H1 (cell line): ENCODE measurements around the gene TNFAIP8L3. TPM values are rescaled to one million over a fixed set of nuclear protein-coding genes. Genes with fewer than 3 reads are reported as not detected.

Experiments
- CTCF ChIA-PET: fragments of 300-600 bp; sonication (Branson Sonifier 250); formaldehyde crosslinking; loops from one replicate; lab custom pipeline; 2021; ENCODE audit not compliant: partially characterized antibody; lab: Charles Lee
- POLR2A ChIA-PET: fragments of 300-600 bp; sonication (Branson Sonifier 250); formaldehyde crosslinking; loops from one replicate; lab custom pipeline; 2021; ENCODE audit warnings: inconsistent platforms; ENCODE audit not compliant: partially characterized antibody; lab: Charles Lee
- DNase-seq, 2 experiments: peaks; one replicate each; pipeline versions ENCODE4 v3.0.0 to v3.0.0-alpha.2; 2010 to 2022; ENCODE audit warnings: low spot score in 2 of 2, low read depth in 1 of 2, mixed read lengths in 1 of 2
- FAIRE-seq: peaks from 2 replicates; lab custom pipeline; 2011; peaks lifted over from hg19 to GRCh38; lab: Jason Lieb, UNC
- H2AFZ ChIP-seq: 2 replicates; pipeline ENCODE4 v1.8.1; 2012; ENCODE audit warnings: low read length, inconsistent platforms
- H2AK5ac ChIP-seq: 2 replicates; pipeline ENCODE4 v1.6.1; 2013; ENCODE audit warnings: low read depth, low read length
- H2BK120ac ChIP-seq: replicated peaks from 2 replicates; pipeline ENCODE3; 2013; ENCODE audit warnings: low read depth, low read length, inconsistent platforms
- H2BK12ac ChIP-seq: 2 replicates; pipeline ENCODE4 v1.6.1; 2013; ENCODE audit warnings: low read depth, low read length
- H2BK15ac ChIP-seq: 2 replicates; pipeline ENCODE4 v1.6.1; 2013; ENCODE audit warnings: low read length
- H2BK20ac ChIP-seq: 2 replicates; pipeline ENCODE4 v1.6.1; 2013; ENCODE audit warnings: low read length
- H2BK5ac ChIP-seq: 2 replicates; pipeline ENCODE4 v1.6.1; 2013; ENCODE audit warnings: low read depth, low read length
- H3K14ac ChIP-seq: 2 replicates; pipeline ENCODE4 v1.6.1; 2013; ENCODE audit warnings: inconsistent platforms; ENCODE audit not compliant: insufficient read length
- H3K18ac ChIP-seq: 2 replicates; pipeline ENCODE4 v1.6.1; 2013; ENCODE audit warnings: low read length; ENCODE audit errors: extremely low read depth
- H3K23ac ChIP-seq: 2 replicates; pipeline ENCODE4 v1.6.1; 2013; ENCODE audit warnings: inconsistent platforms; ENCODE audit not compliant: insufficient read length
- H3K23me2 ChIP-seq: 2 replicates; pipeline ENCODE4 v1.6.1; 2013; ENCODE audit warnings: low read depth, low read length
- H3K27ac ChIP-seq: 2 replicates; pipeline ENCODE4 v1.6.1; 2011; ENCODE audit warnings: low read depth, low read length, inconsistent platforms
- H3K27me3 ChIP-seq, 4 experiments: replicated peaks in 1 of 4; 1 replicate in 1 of 4; 2 replicates in 3 of 4; pipeline versions ENCODE4 v1.6.1 to v1.8.1; 2011 to 2013; ENCODE audit warnings: low read length in 3 of 4, mild to moderate bottlenecking in 3 of 4, inconsistent platforms in 2 of 4, mixed read lengths in 2 of 4, moderate library complexity in 1 of 4; ENCODE audit not compliant: control insufficient read depth in 3 of 4, insufficient read depth in 3 of 4; ENCODE audit errors: extremely low read depth in 1 of 4
- H3K36me3 ChIP-seq, 4 experiments: 2 replicates each; pipeline versions ENCODE4 v1.6.1 to v1.8.1; 2011 to 2013; ENCODE audit warnings: mild to moderate bottlenecking in 4 of 4, low read length in 3 of 4, moderate library complexity in 2 of 4, control low read depth in 1 of 4, inconsistent platforms in 1 of 4; ENCODE audit not compliant: insufficient read depth in 4 of 4, control insufficient read depth in 2 of 4
- H3K4ac ChIP-seq: replicated peaks from 2 replicates; pipeline ENCODE3; 2013; ENCODE audit warnings: low read length, low read depth, mixed read lengths, inconsistent platforms; ENCODE audit not compliant: insufficient read length
- H3K4me1 ChIP-seq, 4 experiments: replicated peaks in 1 of 4; 1 replicate in 1 of 4; 2 replicates in 3 of 4; pipeline versions ENCODE4 v1.6.1 to v1.8.1; 2011 to 2013; ENCODE audit warnings: low read length in 3 of 4, inconsistent platforms in 2 of 4, mixed read lengths in 1 of 4; ENCODE audit not compliant: insufficient read depth in 4 of 4, control insufficient read depth in 3 of 4
- H3K4me2 ChIP-seq, 2 experiments: 2 replicates each; pipeline versions ENCODE4 v1.6.1 to v1.8.1; 2011 to 2013; ENCODE audit warnings: low read depth in 2 of 2, low read length in 2 of 2, control low read depth in 1 of 2, inconsistent platforms in 1 of 2, mild to moderate bottlenecking in 1 of 2; ENCODE audit not compliant: insufficient read depth in 1 of 2
- H3K4me3 ChIP-seq, 4 experiments: fragments of 200-600, 300-600 bp in 1 of 4; sonication (generic), shearing (Covaris generic), sonication (Bioruptor Twin) in 1 of 4; 2 replicates each; pipeline versions ENCODE4 v1.5.1 to v1.8.1; 2011 to 2016; ENCODE audit warnings: low read length in 4 of 4, low read depth in 3 of 4, control low read depth in 2 of 4, inconsistent platforms in 2 of 4, mild to moderate bottlenecking in 2 of 4, mixed read lengths in 1 of 4, moderate library complexity in 1 of 4; ENCODE audit not compliant: insufficient read depth in 2 of 4; ENCODE audit errors: extremely low read depth in 1 of 4
- H3K56ac ChIP-seq: replicated peaks from 2 replicates; pipeline ENCODE3; 2013; ENCODE audit warnings: low read depth, mild to moderate bottlenecking, mixed read lengths, low read length, inconsistent platforms; ENCODE audit not compliant: insufficient read length
- H3K79me1 ChIP-seq: 2 replicates; pipeline ENCODE4 v1.6.1; 2013; ENCODE audit warnings: low read depth, low read length, control low read depth
- H3K79me2 ChIP-seq, 2 experiments: 2 replicates each; pipeline versions ENCODE4 v1.6.1 to v1.8.1; 2012 to 2013; ENCODE audit warnings: low read length in 2 of 2, mild to moderate bottlenecking in 2 of 2, inconsistent platforms in 1 of 2; ENCODE audit not compliant: insufficient read depth in 2 of 2, control insufficient read depth in 1 of 2
- H3K9ac ChIP-seq, 4 experiments: replicated peaks in 1 of 4; 1 replicate in 1 of 4; 2 replicates in 3 of 4; pipeline versions ENCODE4 v1.6.1 to v1.8.1; 2011 to 2013; ENCODE audit warnings: low read depth in 3 of 4, low read length in 3 of 4, control low read depth in 2 of 4, mild to moderate bottlenecking in 2 of 4, moderate library complexity in 2 of 4, inconsistent platforms in 1 of 4; ENCODE audit errors: extremely low read depth in 1 of 4
- H3K9me3 ChIP-seq, 2 experiments: 2 replicates each; pipeline versions ENCODE4 v1.6.1 to v1.8.1; 2012 to 2013; ENCODE audit warnings: mild to moderate bottlenecking in 2 of 2, moderate library complexity in 2 of 2, control low read depth in 1 of 2, inconsistent platforms in 1 of 2, low read depth in 1 of 2, low read length in 1 of 2, mixed read lengths in 1 of 2; ENCODE audit not compliant: insufficient read depth in 2 of 2
- H4K20me1 ChIP-seq, 2 experiments: replicated peaks in 1 of 2; 2 replicates each; pipeline versions ENCODE3 to v1.8.1; 2011 to 2013; ENCODE audit warnings: inconsistent platforms in 2 of 2, low read length in 2 of 2, mild to moderate bottlenecking in 1 of 2; ENCODE audit not compliant: insufficient read depth in 2 of 2, control insufficient read depth in 1 of 2
- H4K5ac ChIP-seq: 2 replicates; pipeline ENCODE4 v1.6.1; 2013; ENCODE audit warnings: low read length, low read depth, mixed read lengths, inconsistent platforms; ENCODE audit not compliant: insufficient read length
- H4K8ac ChIP-seq: 2 replicates; pipeline ENCODE4 v1.8.0; 2013; ENCODE audit warnings: mild to moderate bottlenecking, moderate library complexity, low read length, inconsistent platforms; ENCODE audit not compliant: insufficient read depth; ENCODE audit errors: extremely low read depth
- H4K91ac ChIP-seq: replicated peaks from 2 replicates; pipeline ENCODE3; 2013; ENCODE audit warnings: low read length, mixed read lengths, inconsistent platforms; ENCODE audit not compliant: insufficient read length
- HDAC2 ChIP-seq, 2 experiments: fragments of 300-600 bp in 1 of 2; sonication (generic) in 1 of 2; IDR thresholded peaks; 2 replicates each; pipeline ENCODE4 v1.6.1; 2011 to 2012; ENCODE audit warnings: low read depth in 2 of 2, low read length in 2 of 2, mild to moderate bottlenecking in 2 of 2, moderate library complexity in 2 of 2, borderline replicate concordance in 1 of 2, inconsistent platforms in 1 of 2
- WGBS, 2 experiments: shearing (Covaris generic) in 1 of 2; methylation state at CpG; one replicate each; pipeline versions ENCODE4 v1.1.6 to v1.1.7; 2013 to 2015; ENCODE audit warnings: low lambda C conversion rate in 2 of 2, mixed read lengths in 2 of 2, inconsistent platforms in 1 of 2, low coverage in 1 of 2, missing lambda C conversion rate in 1 of 2; ENCODE audit not compliant: insufficient replicate concordance in 2 of 2, insufficient coverage in 1 of 2, insufficient read length in 1 of 2; ENCODE audit errors: extremely low coverage in 1 of 2, missing lambda C conversion rate in 1 of 2; 5-methylcytosine and 5-hydroxymethylcytosine counted together
- polyA plus RNA-seq, 7 experiments: library from polyadenylated mRNA; depleted of rRNA in 3 of 7; stranded (reverse) in 5 of 7; unstranded in 2 of 7; fragments of >200 nt in 5 of 7; fragments of 200-250 nt in 2 of 7; gene quantifications; 1 replicate in 5 of 7; 2 replicates in 1 of 7; 4 replicates in 1 of 7; pipeline versions ENCODE4 v1.2.1 to v1.2.3, GENCODE V29; 2011 to 2013; ENCODE audit warnings: missing spikeins in 2 of 7, mixed read lengths in 2 of 7
- total RNA-seq: library from RNA; stranded (reverse); fragmentation: NEBNext Ultra II Directional; extraction: Animal tissue kit (Norgen Biotek cat#: 25700); gene quantifications from 2 replicates; pipeline ENCODE4 v1.2.1, GENCODE V29; 2021

The TNFAIP8L3 gene
- total and polyA plus RNA-seq, 2 of the 8 experiments (the other 6 are each of a cell fraction or from before 2014, with no cell fraction given): 0.23 to 0.67 TPM

- Histone ChIP-seq H4K20me1 (no peaks in the 10 kb centered on the region), H2BK5ac (no peak overlapping the region), H3K23me2 (no peaks in the 10 kb centered on the region), H4K5ac (no peak overlapping the region), H3K23ac (no peak overlapping the region), H3K9me3 (no peaks in the 10 kb centered on the region), H3K56ac (no peak overlapping the region), H4K8ac (no peak overlapping the region), H3K79me1 (no peaks in the 10 kb centered on the region), H2BK15ac (no peak overlapping the region), H2AK5ac (no peak overlapping the region), H3K14ac (no peak overlapping the region), H2AFZ (no peak overlapping the region), H3K27me3 (no peaks in the 10 kb centered on the region), H4K91ac (no peak overlapping the region), H3K9ac (no peak overlapping the region), H2BK120ac (no peak overlapping the region), H3K27ac (no peak overlapping the region), H3K4me2 (no peak overlapping the region), H3K36me3 (no peaks in the 10 kb centered on the region), H3K79me2 (no peaks in the 10 kb centered on the region), H2BK20ac (no peak overlapping the region), H3K18ac (no peak overlapping the region), H3K4me1 (no peaks in the 10 kb centered on the region), H3K4ac (no peak overlapping the region), H2BK12ac (no peak overlapping the region), H3K4me3 (no peak overlapping the region)
- DNase-seq: no peak
- WGBS, 2 experiments: 87% methylated on average over 1 of the region's 1 CpG; no CpG with 5 or more reads in 1 of the 2 experiments
- no peak for FAIRE-seq
- ChIA-PET POLR2A (no interaction called here), CTCF (no interaction called here)
- no peak for TF ChIP-seq HDAC2 (IDR thresholded peaks at IDR 0.05; ENCODE audit: borderline replicate concordance in 1 of 2, low read depth in 2 of 2, low read length in 2 of 2)
Observed at GRCh38 chr15:51011212-51011611, 83.5 kb downstream of the TNFAIP8L3 start.
